GM19328 (cell line): ENCODE data around the gene FAM177A1.

Experiments used
- ATAC-seq: cut with Tn5 transposase; IDR thresholded peaks from one replicate; pipeline ENCODE4 v1.9.1; 2021; ENCODE audit warnings: mild to moderate bottlenecking, moderate library complexity; ENCODE audit not compliant: unreplicated experiment

FAM177A1 gene

GRCh38 chr14:35122696-35123387 lies 76.8 kb downstream of the FAM177A1 start:
- no peak for ATAC-seq

GRCh38 chr14:35123388-35123703 lies 77.3 kb downstream of the FAM177A1 start:
- no peak for ATAC-seq

GRCh38 chr14:35124127-35124526 lies 78.1 kb downstream of the FAM177A1 start:
- ATAC-seq, result no peak
